ENCODE data around the gene CDKAL1.

Gene CDKAL1

GRCh38 chr6:20684474-20684873 lies 150.2 kb downstream of the CDKAL1 start:
- DNase-seq, result no peak

- no peak for DNase-seq
Measured at GRCh38 chr6:20686142-20686541, 151.9 kb downstream of the CDKAL1 start.

DNA sequence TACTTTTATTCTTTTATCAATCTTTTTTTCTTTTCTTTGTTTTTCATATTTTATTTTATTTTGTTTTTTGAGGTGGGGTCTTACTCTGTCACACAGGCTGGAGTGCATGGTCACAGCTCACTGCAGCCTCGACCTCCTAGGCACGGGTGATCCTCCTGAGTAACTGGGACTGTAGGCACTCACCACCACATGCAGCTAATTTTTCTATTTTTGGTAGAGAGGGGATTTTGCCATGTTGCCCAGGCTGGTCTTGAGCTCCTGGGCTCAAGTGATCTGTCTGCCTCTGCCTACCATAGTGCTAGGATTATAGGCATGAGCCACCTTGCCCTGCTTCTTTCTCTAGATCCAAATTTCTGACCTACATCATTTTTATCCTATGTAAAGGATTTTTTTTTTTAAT lies 153.2 kb downstream of the CDKAL1 start:
- DNase-seq, result no peak

DNA sequence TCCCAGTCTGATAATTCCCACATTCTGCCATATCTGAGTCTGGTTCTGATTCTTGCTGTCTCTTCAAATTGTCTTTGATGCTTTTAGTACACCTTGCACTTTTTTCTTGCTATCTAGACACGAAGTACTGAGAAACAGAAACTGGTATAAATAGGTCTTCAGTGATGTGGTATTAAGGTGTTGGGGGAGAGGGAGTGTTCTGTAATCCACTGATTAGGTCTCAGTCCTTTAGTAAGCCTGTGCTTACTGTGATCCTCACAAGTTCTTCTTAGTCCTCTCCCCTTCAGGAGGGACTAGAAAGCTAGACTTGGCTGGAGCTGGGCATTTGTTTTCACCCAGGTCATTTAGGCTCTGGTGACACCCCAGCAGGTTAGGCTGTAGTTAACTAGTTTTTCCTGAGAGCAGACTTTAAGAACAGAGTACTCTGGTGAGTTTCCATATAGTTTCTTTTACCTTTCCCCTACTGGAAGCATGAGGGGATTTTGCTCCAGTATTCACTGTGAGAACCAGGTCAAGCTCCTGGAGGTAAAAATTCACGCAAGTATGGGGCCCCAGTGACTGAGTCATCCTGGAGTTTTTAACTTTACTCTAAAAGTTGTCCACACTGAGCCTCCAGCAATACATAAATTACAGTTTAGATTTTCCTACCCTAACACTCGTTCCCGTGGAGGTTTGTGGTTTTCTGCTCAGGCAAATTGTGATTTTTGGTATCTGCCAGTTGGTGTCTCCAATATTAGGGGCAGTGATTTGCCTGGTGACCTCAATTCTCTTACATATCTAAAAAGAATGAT lies 154.6 kb downstream of the CDKAL1 start:
- DNase-seq, result no peak

DNA sequence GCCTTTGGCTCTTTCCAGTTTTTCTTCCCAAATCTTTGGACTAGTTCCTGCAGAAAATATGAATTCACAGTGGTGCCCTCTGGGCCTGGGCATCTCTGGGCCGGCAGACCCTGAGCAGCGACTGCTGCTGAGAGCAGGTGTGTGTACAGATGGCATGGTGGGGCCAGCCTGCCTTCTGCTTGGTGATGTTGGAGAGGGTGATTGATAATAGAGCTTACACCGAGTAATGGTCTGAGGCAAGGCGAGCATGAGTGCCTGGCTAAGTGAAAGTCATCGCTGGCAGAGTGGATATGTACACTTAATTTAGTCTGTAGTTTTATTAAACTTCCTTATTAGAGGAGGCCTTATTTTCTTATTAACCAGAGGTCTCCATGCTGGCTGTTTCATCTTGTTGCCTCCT lies 156.9 kb downstream of the CDKAL1 start:
- no peak for DNase-seq

GRCh38 chr6:20692023-20692422 lies 157.8 kb downstream of the CDKAL1 start:
- DNase-seq, result no peak

GRCh38 chr6:20693466-20694063 lies 159.3 kb downstream of the CDKAL1 start:
- no peak for DNase-seq

- no peak for DNase-seq
Measured at GRCh38 chr6:20696676-20697075, 162.4 kb downstream of the CDKAL1 start.

DNA sequence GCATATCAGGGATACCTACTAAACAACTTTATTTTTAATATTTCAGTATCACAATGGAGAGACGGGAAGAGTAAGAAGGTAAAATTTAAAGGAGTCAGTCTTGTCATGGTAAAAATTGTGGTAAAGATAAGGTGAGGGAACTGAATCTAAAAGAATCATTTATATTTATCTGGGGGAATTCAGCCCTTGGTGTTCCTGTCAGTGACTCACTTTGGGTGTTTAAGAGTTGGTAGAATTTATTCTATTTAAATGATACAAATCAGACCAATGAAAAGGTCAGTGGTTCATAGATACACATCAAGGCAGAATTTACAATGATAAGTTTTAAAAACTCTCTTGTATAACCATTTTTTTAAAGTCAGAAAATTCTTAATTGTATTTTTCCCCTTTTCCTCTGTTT lies 164.4 kb downstream of the CDKAL1 start:
- DNase-seq, result no peak

DNA sequence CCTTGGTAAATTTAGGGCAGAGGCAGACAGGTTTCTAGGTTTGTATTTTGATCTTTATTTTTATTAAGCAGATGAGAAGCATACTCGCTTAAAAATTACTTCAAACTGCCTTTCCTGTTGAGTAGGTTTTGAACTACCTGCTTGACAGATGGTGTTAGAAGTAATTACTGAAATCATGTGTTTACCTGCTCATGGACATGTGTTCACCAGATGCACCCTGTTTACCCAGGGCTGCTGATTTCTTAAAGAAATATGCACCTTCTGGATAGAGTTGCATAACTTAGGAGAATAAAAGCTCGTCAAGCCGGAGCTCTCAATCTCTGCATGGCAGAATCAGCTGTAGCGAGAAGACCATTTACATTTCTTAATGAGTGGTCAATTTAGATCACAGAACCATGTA lies 165.1 kb downstream of the CDKAL1 start:
- DNase-seq, result no peak

- DNase-seq, result no peak
Measured at GRCh38 chr6:20700375-20700774, 166.1 kb downstream of the CDKAL1 start.

DNA sequence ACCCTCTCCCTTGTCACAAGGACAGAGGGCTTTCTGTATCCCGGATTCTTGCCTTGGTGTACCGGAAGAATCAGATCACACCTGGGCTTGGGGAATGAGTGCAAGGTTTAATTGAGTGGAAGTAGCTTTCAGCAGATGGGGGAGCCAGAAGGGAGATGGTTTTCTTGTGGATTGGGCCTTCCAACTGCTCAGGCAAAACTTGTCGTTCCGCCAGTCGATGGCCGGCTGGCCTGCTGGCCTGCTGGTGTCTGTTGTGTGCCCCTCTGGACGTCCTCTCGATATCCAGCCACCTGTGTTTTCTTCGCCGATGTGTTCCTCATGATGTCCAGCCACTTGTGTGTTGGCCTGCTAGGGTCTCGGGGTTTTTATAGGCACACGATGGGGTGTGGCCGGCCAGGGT lies 168.1 kb downstream of the CDKAL1 start:
- DNase-seq, result no peak

GRCh38 chr6:20703049-20703448 lies 168.8 kb downstream of the CDKAL1 start:
- DNase-seq, result no peak

DNA sequence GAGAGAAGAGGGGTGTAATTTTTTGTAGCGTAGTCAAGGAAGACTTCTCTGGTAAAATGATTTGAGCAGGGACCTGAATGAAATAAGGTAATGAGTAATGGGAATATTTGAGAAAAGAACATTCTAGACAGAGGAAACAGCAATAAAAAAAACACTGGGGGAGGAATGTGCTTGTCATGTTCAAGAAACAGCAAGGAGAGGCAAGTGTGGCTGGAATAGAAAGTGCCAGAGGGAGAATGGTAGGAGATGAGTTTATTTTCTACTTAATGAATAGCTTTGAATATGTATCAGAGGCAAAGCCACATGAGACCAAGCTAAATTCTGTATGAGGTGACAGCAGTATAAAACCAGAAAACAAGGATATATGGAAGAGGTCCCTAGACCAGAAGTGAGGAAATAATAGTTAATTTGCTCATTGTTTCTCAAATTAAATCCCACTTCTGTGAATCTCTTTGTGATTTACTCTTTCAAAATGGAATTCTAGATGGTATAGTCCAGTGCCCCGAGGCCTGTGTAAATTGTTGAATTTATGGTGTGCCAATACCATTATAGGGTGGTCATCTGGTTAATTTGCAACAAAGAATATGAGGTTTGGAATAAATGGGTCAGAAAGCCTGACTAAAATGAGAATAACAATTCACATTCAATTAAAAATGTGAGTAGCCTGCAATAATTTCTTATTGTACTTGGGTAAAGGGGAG lies 170.2 kb downstream of the CDKAL1 start:
- DNase-seq, result no peak

DNA sequence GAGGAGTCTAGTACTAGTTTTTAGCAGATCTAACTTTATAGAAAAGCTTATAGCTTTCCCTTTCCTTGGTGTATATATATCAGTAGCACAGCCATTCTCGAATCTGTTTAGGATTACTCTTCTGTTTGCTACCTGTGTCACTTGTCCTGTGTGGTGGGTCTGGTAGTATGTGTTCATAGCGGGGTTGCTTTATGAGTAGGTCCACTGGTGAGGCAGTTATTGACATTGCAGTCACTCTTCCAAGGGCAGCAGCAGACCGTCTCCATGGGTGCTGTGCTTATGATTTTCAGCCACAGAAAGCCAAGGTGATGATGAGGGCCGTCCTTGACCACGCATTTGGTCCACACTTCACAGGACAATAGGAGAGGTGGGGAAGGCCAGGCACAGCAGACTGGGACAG lies 171.5 kb downstream of the CDKAL1 start:
- no peak for DNase-seq

GRCh38 chr6:20706238-20706938 lies 172.1 kb downstream of the CDKAL1 start:
- no peak for DNase-seq

- no peak for DNase-seq
Measured at GRCh38 chr6:20706939-20707485, 172.8 kb downstream of the CDKAL1 start.

- no peak for DNase-seq
Measured at GRCh38 chr6:20707870-20708269, 173.6 kb downstream of the CDKAL1 start.

- no peak for DNase-seq
Measured at GRCh38 chr6:20708367-20709124, 174.3 kb downstream of the CDKAL1 start.

DNA sequence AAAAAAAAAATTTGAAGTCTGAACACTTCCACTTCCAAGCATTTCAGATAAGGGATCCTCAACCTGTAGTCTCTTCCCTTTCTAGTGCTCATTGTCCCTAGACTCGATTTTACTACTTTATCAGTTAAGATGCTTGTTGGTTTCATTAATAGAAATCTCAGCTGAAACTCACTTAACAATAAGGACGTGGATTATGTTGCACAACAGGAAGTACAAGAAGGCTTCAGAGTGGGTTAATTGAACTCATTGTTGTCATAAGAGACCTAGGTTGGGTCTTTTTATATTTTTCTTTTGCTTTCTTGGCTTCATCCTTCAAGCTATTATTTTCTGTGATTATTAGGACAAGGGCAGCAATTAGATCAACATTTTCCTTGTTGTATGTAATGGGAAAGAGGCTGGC lies 175.2 kb downstream of the CDKAL1 start:
- no peak for DNase-seq

GRCh38 chr6:20710341-20710740 lies 176.1 kb downstream of the CDKAL1 start:
- DNase-seq, result no peak

DNA sequence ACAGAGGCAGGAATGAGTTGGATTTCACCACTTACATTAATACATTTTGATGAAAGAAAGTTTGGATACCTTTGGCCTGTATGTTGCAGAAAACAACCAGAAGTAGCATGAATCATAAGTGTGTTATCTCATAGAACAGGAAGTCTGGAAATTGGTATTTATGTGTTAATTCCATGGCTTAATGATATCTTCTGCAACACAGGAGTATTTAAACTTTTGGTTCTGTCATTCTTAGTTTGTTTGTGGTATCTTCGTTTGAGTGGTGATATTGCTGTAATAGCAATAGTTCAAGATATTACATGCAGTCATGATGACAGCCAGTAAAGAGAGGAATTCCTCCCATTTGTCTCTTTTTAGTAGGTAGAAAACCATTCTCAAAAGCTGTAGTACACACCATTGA lies 177.3 kb downstream of the CDKAL1 start:
- DNase-seq, result no peak

Data from activated CD4-positive, alpha-beta T cell treated with anti-CD3 and anti-CD28 coated beads, Interleukin-2, amount 50 U/mL, for 1 hour (primary cell).